ENCODE data around the gene HMGN1.

Gene HMGN1, protein sequence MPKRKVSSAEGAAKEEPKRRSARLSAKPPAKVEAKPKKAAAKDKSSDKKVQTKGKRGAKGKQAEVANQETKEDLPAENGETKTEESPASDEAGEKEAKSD

DNA sequence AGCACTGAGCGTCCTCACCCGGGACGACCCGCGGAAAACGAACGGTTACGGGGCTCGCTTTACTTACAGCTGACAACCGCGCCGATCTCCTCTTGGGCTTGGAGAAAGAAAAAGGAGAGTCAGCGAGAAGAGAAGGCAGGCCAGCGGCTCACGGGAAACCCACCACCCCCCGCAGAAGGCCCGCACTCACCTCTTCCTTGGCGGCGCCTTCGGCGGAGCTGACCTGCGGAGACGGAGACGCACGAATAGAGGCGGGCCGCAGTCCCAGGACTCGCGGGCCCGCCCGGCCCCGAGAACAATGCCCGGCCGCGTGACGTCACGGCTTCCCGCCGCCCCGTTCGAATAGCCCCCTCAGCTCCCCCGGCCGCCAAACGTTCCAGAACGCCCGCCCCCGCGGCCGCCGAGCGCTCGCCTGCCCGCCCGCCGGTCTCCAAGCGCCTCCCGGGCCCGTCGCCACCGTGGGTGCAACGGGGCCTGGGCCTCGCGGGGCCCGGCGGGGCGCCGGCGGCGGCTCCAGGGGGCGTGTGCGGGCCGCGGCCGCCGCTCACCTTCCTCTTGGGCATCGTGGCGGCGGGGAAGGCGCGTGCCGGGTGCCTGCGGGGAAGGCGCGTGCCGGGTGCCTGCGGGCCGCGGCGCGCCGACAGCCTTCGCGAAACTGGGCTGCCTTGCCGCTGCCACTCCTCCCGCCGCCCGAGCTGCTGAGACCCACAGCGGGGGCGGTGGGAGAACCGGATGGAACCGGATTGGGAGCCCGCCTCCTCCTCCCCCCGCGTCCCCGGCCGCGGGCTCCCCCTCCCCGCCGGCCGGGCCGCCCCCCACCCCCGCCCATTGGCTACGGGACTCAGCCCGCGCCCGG lies at the start of gene HMGN1:
HMGN1 (minus strand) TSS at position 734 of the 856 bp plus-strand sequence; CDS start at position 563, 171 bp downstream.
- DNase-seq (ENCODE audit: low spot score in 2 of 2) (peak; percentile 68 to 84), ATAC-seq (replicated peaks; ENCODE audit: extremely low read depth, poor library complexity, severe bottlenecking) (peak; percentile 69)
- H3K4me1 Mint-ChIP-seq, result peaks cover 32% of the 10 kb centered on the region
- peak within 1 kb of the TSS; percentile 85 for H3K4me3 Mint-ChIP-seq
- H3K27ac Mint-ChIP-seq (ENCODE audit: low read depth), result peak within 1 kb of the TSS; percentile 91
- peaks cover 41% of the 10 kb centered on the region for H3K36me3 Mint-ChIP-seq (ENCODE audit: insufficient read depth)
- no peaks in the 10 kb centered on the region for H3K27me3 Mint-ChIP-seq
- H3K9me3 Mint-ChIP-seq, result no peaks in the 10 kb centered on the region

DNA sequence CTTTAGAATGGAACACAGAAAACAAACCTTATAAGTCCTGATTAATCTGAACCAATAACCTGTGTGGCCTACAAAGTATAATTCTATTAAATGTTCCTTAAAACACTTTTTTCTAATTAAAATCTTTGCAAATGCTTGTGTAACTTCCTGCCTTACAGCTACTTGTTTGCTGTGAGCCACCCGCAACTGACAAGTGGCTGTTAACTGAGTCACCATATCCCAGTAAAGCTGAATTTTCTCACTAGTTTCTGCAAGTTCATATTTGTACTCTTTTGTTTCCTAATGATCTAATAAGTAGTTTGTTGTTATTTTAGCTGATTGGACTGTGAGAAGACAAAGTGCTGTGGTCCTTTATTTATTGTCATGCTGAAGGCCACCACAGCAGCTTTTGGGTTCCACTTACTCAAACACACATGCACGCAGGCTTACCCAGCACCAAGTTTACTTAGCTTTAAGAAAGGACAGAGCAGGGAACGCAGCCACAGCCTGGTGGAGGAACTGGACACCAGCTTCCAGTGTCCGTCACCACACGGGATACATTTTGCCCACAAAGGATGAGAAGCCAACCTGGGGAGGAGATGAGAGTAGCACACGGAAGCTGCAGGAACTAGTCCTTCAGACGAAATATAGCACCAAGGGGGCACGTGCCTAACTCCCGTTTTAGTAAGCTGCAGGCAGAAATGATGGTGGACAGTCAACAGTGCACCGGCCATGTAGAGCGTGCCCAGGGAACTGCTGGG lies 48.9 kb upstream of the HMGN1 start:
- ATAC-seq (replicated peaks; ENCODE audit: extremely low read depth, poor library complexity, severe bottlenecking), result no peak
- DNase-seq (ENCODE audit: low spot score in 2 of 2), result no peak
- H3K36me3 Mint-ChIP-seq (ENCODE audit: insufficient read depth), result peaks cover 22% of the 10 kb centered on the region
- no peak overlapping the region for H3K4me3 Mint-ChIP-seq
- no peaks in the 10 kb centered on the region for H3K4me1 Mint-ChIP-seq
- no peaks in the 10 kb centered on the region for H3K9me3 Mint-ChIP-seq
- H3K27ac Mint-ChIP-seq (ENCODE audit: low read depth), result no peak overlapping the region
- H3K27me3 Mint-ChIP-seq, result no peaks in the 10 kb centered on the region

DNA sequence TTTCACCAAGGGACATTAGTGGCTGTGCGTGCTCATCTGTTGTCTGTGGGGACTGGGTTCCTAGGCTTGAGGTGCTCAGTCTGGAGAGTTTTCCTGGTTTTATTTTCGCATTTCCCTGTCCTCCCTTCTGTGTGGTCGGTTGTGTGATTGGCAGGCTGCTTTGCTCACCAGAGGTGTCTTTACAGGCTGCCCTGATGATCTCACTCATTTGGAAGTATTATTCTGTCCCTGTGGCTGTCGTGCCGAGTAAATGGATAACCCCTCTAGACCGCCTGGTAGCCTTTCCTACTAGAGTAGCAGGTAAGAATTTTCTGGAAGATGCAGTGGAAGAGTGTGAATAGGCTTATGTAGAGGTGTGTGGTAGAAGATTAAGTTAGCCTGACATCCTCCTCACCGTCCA lies 44.1 kb upstream of the HMGN1 start:
- Mint-ChIP-seq H3K4me3 (no peak overlapping the region), H3K27ac (ENCODE audit: low read depth) (no peak overlapping the region), H3K27me3 (no peaks in the 10 kb centered on the region), H3K36me3 (ENCODE audit: insufficient read depth) (peaks cover 42% of the 10 kb centered on the region), H3K9me3 (no peaks in the 10 kb centered on the region), H3K4me1 (peaks cover 23% of the 10 kb centered on the region)
- ATAC-seq (replicated peaks; ENCODE audit: extremely low read depth, poor library complexity, severe bottlenecking) (no peak), DNase-seq (ENCODE audit: low spot score in 2 of 2) (no peak)

DNA sequence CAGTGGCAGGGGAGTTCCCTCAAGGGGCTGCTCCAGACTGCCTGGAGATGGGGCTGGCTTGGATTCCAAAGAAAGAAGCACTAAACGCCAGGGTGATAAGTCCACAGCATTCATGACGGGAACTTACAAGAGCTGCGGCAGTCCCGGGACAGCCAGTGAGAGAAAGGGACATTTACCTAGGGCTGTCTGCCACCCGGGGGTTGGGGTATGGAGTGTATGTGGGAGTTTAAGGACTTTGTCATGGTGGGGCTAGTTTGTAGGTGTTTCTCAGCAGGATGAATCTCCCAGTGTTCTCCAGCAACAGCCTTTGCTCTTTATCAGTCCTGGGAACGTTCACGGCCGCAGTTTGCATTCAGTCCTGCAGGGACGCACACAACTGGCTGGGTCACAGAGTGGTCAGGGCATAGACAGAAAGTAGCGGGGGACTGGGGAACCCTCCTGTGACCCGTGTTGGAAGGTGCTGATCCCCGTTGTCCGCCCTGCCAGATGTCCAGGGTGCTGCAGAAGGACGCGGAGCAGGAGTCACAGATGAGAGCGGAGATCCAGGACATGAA lies 41.4 kb upstream of the HMGN1 start:
- ATAC-seq (replicated peaks; ENCODE audit: extremely low read depth, poor library complexity, severe bottlenecking) (no peak), DNase-seq (ENCODE audit: low spot score in 2 of 2) (no peak)
- Mint-ChIP-seq H3K27me3 (no peaks in the 10 kb centered on the region), H3K36me3 (ENCODE audit: insufficient read depth) (peaks cover 35% of the 10 kb centered on the region), H3K27ac (ENCODE audit: low read depth) (no peak overlapping the region), H3K4me1 (peaks cover 23% of the 10 kb centered on the region), H3K4me3 (no peak overlapping the region), H3K9me3 (no peaks in the 10 kb centered on the region)

DNA sequence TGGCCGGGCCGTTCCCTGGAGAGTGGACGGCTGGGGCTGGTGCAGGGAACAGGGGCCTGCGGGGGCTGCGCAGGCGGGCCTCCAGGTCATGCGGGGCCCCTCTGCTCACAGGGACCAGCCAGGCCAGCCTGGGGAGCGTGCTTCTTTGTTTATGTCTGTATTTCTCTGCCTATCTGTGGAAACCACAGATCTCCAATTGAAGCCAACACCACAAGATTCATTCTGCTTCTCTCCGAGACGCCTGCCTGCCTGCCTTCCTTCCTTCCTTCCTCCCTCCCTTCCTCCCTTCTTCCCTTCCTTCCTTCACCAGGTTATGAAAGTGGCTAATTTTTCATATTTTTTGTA lies 39.9 kb upstream of the HMGN1 start:
- peak overlapping the region; percentile 87 for H3K27ac Mint-ChIP-seq (ENCODE audit: low read depth)

DNA sequence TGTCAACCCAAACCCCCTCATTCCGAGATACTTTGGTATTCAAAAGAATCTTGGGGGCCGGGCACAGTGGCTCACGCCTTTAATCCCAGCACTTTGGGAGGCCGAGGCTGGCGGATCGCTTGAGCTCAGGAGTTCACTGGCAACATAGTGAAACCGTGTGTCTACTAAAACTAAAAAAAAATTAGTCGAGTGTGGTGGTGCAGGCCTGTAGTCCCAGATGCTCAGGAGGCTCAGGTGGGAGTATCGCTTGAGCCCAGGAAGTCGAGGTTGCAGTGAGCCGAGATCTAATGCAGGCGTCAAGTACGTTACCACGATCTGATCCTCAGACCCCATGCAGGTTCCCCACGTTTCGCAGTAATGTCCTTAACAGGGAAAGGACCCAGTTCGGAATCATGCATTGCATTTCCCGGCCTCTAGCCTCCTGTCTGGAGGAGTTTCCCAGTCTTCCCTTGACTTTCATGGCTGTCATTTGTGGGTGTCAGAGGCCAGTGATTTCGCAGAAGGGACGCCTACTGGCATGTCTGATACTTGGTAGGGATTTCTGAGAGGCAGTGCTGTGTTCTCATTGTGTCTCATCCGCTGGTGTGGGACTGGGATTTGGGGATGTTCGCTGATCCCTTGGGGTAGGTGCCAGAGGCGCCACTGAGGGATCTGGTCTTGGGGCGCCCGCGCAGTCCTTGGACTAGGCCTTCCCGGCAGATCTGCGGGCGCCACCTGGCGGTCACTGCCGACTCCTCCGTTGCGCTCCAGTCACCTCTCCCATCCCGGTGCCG lies 39.3 kb upstream of the HMGN1 start:
- no peaks in the 10 kb centered on the region for H3K27me3 Mint-ChIP-seq
- ATAC-seq (replicated peaks; ENCODE audit: extremely low read depth, poor library complexity, severe bottlenecking), result peak; percentile 87
- peaks cover 23% of the 10 kb centered on the region for H3K4me1 Mint-ChIP-seq
- peak; percentile 72 to 87 for DNase-seq (ENCODE audit: low spot score in 2 of 2)
- H3K36me3 Mint-ChIP-seq (ENCODE audit: insufficient read depth), result peaks cover 30% of the 10 kb centered on the region
- peak overlapping the region; percentile 86 for H3K4me3 Mint-ChIP-seq
- peak overlapping the region; percentile 87 for H3K27ac Mint-ChIP-seq (ENCODE audit: low read depth)
- H3K9me3 Mint-ChIP-seq, result no peaks in the 10 kb centered on the region

More for the DNA sequence above, 39.9 kb upstream of the HMGN1 start:
- H3K36me3 Mint-ChIP-seq (ENCODE audit: insufficient read depth), result peaks cover 30% of the 10 kb centered on the region
- no peak for ATAC-seq (replicated peaks; ENCODE audit: extremely low read depth, poor library complexity, severe bottlenecking)
- no peaks in the 10 kb centered on the region for H3K9me3 Mint-ChIP-seq
- peak overlapping the region; percentile 86 for H3K4me3 Mint-ChIP-seq
- no peak for DNase-seq (ENCODE audit: low spot score in 2 of 2)
- H3K4me1 Mint-ChIP-seq, result peaks cover 23% of the 10 kb centered on the region
- H3K27me3 Mint-ChIP-seq, result no peaks in the 10 kb centered on the region

DNA sequence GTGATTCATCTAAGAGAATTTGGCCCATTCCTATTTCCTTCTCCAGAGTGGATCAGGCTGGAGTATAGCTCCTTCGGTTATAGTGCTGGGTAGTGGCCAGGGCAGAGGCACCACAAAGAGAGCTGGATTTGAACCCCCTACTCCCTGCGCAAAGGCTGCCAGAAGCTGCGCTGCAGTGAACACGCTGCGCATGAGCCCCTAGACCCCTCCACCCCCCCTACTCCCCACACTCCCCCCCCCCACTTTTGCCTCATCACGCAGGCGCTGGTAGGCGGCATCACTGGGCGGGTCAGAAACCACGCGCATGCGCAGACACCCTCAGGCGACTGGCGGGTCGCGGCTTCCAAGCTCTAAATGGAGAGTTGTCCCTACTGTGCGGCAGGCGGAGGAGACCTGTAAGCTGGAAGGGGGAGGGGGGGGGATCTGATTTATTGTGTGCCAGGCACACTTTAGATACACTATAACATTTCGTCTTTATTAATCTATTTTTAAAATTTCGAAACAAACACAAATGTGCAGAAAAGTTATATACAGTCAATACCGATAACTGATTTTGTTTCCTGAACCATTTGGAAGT lies 38.7 kb upstream of the HMGN1 start:
- peak overlapping the region; percentile 86 for H3K4me3 Mint-ChIP-seq

DNA sequence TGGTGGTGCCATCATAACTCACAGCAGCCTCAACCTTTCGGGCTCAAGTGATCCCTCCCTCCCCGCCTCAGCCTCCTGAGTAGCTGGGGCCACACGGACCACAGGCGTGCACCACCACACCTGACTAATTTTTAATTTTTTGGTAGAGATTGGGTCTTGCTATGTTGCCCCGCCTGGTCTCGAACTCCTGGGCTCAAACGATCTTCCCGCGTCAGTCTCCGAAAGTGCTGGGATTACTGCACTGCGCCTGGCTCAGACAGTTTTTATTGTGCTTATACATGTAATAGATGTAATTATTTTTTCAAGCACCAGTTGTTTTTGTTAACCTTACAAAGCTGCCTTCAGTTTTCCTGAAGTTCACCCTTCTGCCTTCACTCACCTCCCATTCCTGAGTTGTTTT lies 38.0 kb upstream of the HMGN1 start:
- Mint-ChIP-seq H3K27ac (ENCODE audit: low read depth) (peak overlapping the region; percentile 87), H3K9me3 (no peaks in the 10 kb centered on the region), H3K36me3 (ENCODE audit: insufficient read depth) (peaks cover 26% of the 10 kb centered on the region), H3K27me3 (no peaks in the 10 kb centered on the region), H3K4me3 (peak overlapping the region; percentile 86), H3K4me1 (peaks cover 29% of the 10 kb centered on the region)
- ATAC-seq (replicated peaks; ENCODE audit: extremely low read depth, poor library complexity, severe bottlenecking), result no peak
- DNase-seq (ENCODE audit: low spot score in 2 of 2), result no peak

More for the DNA sequence above, 38.7 kb upstream of the HMGN1 start:
- ATAC-seq (replicated peaks; ENCODE audit: extremely low read depth, poor library complexity, severe bottlenecking) (peak; percentile 44), DNase-seq (ENCODE audit: low spot score in 2 of 2) (peak; percentile 77 to 88)
- Mint-ChIP-seq H3K36me3 (ENCODE audit: insufficient read depth) (peaks cover 30% of the 10 kb centered on the region), H3K27ac (ENCODE audit: low read depth) (peak overlapping the region; percentile 87), H3K4me1 (peaks cover 23% of the 10 kb centered on the region), H3K27me3 (no peaks in the 10 kb centered on the region), H3K9me3 (no peaks in the 10 kb centered on the region)

DNA sequence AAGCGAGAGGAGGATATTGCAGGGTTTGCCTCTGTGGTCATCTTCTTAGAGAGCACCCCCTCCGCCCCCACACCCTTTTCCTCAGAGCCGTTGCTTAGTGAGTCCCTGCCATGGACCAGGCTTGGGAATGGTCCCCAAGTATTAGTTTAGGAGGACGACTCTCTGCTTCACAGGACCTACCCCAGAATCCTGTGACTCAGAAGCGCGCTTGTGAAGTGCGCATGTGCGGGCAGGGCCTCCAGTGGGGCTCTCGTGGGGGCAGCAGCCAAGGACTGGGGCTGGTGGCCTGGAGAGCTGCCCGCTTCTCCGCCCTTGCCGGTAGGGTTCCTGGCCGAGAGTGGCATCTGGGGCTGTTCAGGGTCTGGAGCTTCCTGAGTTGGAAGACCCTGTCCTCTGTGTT lies 37.3 kb upstream of the HMGN1 start:
- no peaks in the 10 kb centered on the region for H3K9me3 Mint-ChIP-seq
- no peaks in the 10 kb centered on the region for H3K27me3 Mint-ChIP-seq
- H3K36me3 Mint-ChIP-seq (ENCODE audit: insufficient read depth), result peaks cover 21% of the 10 kb centered on the region
- H3K27ac Mint-ChIP-seq (ENCODE audit: low read depth), result no peak overlapping the region
- peak overlapping the region; percentile 29 for H3K4me3 Mint-ChIP-seq
- peaks cover 31% of the 10 kb centered on the region for H3K4me1 Mint-ChIP-seq
- no peak for ATAC-seq (replicated peaks; ENCODE audit: extremely low read depth, poor library complexity, severe bottlenecking)
- DNase-seq (ENCODE audit: low spot score in 2 of 2), result no peak

DNA sequence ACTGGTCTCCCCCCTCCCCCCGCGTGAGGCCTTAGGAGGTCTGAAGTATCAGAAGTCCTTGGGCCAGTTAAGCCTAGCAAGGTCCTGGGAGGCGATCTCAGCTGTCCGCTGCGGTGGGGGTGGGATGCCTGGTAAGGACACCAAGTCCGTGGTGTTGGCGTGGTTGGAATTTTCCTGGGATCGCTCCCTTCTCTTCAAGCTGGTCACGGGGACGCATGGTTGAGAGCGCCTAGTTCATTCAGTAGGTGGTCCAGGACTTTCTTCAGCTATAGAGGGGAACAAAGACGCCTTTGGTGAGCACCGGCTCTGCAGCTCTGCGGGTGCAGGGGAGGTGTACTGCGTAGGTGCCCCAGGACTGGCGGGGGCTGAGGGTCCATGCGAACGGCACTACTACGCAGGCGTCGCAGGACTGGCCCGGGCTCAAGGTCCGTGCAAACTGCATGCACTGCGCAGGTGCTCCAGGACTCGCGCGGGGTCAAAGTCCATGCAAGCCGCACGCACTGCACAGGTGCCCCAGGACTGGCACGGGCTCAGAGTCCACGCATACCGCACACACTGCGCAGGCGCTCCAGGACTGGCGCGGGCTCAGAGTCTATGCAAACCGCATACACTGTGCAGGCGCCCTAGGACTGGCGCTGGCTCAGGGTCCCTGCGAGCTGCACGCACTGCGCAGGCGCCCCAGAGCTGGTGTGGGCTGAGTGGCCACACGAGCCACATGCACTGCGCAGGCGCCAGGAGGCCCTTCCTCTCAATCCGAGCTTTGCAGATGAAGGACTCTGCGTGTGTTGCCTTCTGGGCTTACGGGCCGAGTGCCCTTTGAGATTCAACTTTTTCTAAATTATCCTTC lies 36.6 kb upstream of the HMGN1 start:
- Mint-ChIP-seq H3K4me3 (peak overlapping the region; percentile 29), H3K36me3 (ENCODE audit: insufficient read depth) (peaks cover 18% of the 10 kb centered on the region), H3K4me1 (peaks cover 35% of the 10 kb centered on the region), H3K27me3 (no peaks in the 10 kb centered on the region), H3K27ac (ENCODE audit: low read depth) (peak overlapping the region; percentile 29), H3K9me3 (no peaks in the 10 kb centered on the region)
- peak in 1 of 2 donors; percentile 34 for DNase-seq (ENCODE audit: low spot score in 2 of 2)
- ATAC-seq (replicated peaks; ENCODE audit: extremely low read depth, poor library complexity, severe bottlenecking), result no peak

DNA sequence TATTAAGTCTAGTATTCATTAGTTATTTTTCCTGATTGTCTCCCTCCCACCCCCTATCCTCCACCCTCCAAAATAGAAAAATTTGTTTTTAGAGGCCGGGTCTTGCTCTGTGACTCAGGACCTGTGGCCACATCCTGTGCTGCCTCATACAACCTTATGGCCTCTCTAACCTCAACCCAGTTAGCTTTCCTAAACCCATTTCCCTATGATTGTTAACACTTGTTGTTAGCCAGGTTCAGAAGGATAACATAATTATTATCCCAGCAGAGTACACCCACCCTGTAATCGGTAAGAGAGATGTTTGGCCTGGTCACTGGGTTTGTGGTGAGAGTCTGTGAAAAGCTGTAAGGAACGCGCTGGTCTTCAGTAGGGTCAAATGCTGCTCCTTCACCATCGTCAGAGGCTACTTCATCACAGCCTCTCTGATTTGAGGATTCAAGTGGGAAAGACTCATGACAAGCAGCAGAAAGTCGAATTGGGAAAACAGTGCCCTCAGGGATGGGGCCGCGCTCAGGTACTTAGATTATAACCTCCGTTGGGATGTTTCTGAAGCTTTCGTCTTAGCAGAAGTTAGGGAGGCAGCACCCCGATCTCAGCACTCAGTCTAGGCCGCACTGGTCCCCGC lies 35.9 kb upstream of the HMGN1 start:
- Mint-ChIP-seq H3K27me3 (no peaks in the 10 kb centered on the region), H3K27ac (ENCODE audit: low read depth) (peak overlapping the region; percentile 29), H3K36me3 (ENCODE audit: insufficient read depth) (peaks cover 19% of the 10 kb centered on the region), H3K4me1 (peaks cover 36% of the 10 kb centered on the region), H3K9me3 (no peaks in the 10 kb centered on the region), H3K4me3 (no peak overlapping the region)
- DNase-seq (ENCODE audit: low spot score in 2 of 2) (no peak), ATAC-seq (replicated peaks; ENCODE audit: extremely low read depth, poor library complexity, severe bottlenecking) (no peak)
